ENCODE measurements around the gene RPL38.

DNA sequence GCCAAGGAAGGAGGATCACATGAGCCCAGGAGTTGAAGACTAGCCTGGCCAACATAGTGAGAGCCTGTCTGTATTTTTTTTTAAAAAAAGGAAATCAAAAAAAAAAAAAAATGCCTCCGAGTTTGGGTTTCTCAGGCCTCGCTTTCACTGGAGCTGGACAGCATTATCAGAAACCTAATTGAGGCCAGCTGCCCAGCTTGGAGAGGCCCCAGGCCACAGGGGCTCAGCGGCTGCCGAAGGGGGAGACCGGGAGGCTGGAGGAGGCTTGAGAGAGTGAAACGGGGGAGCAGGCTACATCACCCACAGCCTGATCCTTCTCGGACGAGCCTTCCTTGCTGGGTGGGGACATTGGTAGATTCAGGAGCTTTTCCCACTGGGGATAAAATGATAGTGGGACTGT lies 15.0 kb downstream of the RPL38 start:
- TF ChIP-seq CTCF (IDR thresholded peaks at IDR 0.05) (no peak), POLR2A (IDR thresholded peaks at IDR 0.05) (no peak)

All from testis (tissue), 2 donors.